Kidney epithelial cell (primary cell): Measurements from ENCODE around the gene WASL. TPM values are rescaled to one million over a fixed set of nuclear protein-coding genes. Genes with fewer than 3 reads are reported as not detected.

Source experiments
- DNase-seq: peaks from one replicate; pipeline ENCODE4 v3.0.0-alpha.2; 2010; ENCODE audit warnings: low read depth
- H3K27me3 ChIP-seq: 2 replicates; pipeline ENCODE4 v1.6.0; 2011; ENCODE audit warnings: low read length; ENCODE audit not compliant: control insufficient read depth, insufficient read depth
- H3K36me3 ChIP-seq: 2 replicates; pipeline ENCODE4 v1.5.1; 2011; ENCODE audit warnings: low read length; ENCODE audit not compliant: control insufficient read depth, insufficient read depth
- H3K4me3 ChIP-seq: 2 replicates; pipeline ENCODE4 v1.5.1; 2011; ENCODE audit warnings: low read depth, mild to moderate bottlenecking, control low read depth, low read length
- total RNA-seq: library from RNA; depleted of rRNA; stranded (reverse); fragments of >200 nt; gene quantifications from 2 replicates; pipeline ENCODE4 v1.2.3, GENCODE V29; 2015
- TF ChIP-seq, protein P1 (sequence below): IDR thresholded peaks from 2 replicates; pipeline ENCODE4 v1.5.1; 2011; ENCODE audit warnings: mild to moderate bottlenecking, moderate library complexity, low read length, control low read depth, inconsistent platforms; ENCODE audit not compliant: insufficient read depth, poor library complexity, severe bottlenecking

WASL gene
- total RNA-seq, 1 donor from 2014 or later, result 31.6 TPM

DNA sequence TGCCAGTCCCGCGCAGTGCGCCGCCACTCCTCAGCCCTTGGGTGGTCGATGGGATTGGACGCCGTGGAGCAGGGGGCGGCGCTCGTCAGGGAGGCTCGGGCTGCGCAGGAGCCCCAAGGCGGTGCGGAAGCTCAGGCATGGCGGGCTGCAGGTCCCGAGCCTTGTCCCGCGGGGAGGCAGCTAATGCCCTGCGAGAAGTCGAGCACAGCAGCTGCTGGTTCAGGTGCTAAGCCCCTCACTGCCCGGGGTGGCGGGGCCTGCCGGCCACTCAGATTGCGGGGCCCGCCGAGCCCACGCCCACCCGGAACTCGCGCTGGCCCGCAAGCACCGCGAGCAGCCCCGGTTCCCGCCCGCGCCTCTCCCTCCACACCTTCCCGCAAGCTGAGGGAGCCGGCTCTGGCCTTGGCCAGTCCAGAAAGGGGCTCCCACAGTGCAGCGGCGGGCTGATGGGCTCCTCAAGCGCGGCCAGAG lies 14.4 kb upstream of the WASL start:
- H3K27me3 ChIP-seq, result no peaks in the 10 kb centered on the region
- no peak for DNase-seq
- TF ChIP-seq, protein P1, sequence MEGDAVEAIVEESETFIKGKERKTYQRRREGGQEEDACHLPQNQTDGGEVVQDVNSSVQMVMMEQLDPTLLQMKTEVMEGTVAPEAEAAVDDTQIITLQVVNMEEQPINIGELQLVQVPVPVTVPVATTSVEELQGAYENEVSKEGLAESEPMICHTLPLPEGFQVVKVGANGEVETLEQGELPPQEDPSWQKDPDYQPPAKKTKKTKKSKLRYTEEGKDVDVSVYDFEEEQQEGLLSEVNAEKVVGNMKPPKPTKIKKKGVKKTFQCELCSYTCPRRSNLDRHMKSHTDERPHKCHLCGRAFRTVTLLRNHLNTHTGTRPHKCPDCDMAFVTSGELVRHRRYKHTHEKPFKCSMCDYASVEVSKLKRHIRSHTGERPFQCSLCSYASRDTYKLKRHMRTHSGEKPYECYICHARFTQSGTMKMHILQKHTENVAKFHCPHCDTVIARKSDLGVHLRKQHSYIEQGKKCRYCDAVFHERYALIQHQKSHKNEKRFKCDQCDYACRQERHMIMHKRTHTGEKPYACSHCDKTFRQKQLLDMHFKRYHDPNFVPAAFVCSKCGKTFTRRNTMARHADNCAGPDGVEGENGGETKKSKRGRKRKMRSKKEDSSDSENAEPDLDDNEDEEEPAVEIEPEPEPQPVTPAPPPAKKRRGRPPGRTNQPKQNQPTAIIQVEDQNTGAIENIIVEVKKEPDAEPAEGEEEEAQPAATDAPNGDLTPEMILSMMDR, result no peak
- no peaks in the 10 kb centered on the region for H3K36me3 ChIP-seq
- no peak overlapping the region for H3K4me3 ChIP-seq

DNA sequence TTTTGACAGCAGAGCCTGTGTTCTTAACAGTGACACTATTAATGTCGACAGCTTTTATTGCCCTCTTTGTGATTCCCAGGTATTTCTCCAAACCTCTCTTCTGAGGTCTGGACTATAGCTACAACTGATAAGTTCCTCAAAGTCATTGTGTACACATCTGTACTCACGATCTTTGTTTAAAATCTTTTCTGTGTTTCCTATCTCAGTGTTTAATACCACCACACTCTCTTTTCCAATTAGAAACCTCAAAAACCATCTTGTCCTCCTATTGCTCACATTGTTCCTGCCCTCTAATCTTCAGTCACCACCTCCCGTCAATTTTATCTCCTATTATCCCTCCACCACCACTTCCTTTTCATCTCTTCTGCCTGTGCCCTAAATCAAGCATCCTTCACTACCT lies 12.9 kb upstream of the WASL start:
- no peak for DNase-seq
- no peaks in the 10 kb centered on the region for H3K27me3 ChIP-seq
- no peak overlapping the region for H3K4me3 ChIP-seq
- no peaks in the 10 kb centered on the region for H3K36me3 ChIP-seq
- TF ChIP-seq, protein P1, result no peak

DNA sequence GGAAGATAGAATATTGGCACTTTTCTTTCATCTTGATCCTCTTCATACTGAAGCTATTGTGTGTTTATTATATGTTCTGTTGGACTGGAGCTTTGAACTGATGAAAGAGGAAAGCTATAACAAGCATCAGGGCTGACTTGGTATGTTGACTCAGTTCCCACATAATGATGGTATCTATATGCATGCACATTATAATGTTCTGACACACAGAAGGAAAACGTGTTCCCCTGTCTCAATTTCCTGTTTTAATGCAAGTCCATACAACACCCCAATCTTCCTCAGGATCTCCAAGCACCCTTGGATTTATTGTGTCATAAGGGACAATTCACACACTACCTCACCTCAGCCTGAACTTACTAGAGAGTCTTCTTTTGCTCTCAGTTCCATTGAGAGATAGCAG lies 8.3 kb upstream of the WASL start:
- Histone ChIP-seq H3K4me3 (no peak overlapping the region), H3K36me3 (no peaks in the 10 kb centered on the region), H3K27me3 (no peaks in the 10 kb centered on the region)
- TF ChIP-seq, protein P1, result no peak
- no peak for DNase-seq

DNA sequence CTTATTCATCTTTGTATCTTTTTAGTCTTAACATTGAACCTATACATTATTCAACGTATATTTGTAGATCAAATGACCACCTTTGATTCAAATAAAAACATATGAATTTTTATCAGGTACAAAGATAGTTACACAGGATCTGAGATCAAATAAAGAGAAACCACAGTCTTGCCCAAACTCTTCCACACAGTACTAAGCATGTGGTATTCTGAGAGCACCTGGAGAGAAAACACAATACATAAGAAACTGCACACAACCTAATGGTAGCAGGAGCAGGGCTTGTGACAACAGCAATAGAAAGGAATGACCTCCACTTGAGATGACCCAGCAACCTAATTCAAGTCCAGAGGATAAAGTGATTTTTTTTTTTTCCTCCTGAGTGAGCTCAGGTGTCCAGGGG lies 6.5 kb upstream of the WASL start:
- TF ChIP-seq, protein P1, result no peak
- H3K4me3 ChIP-seq, result no peak overlapping the region
- no peak for DNase-seq
- H3K27me3 ChIP-seq, result no peaks in the 10 kb centered on the region
- no peaks in the 10 kb centered on the region for H3K36me3 ChIP-seq

DNA sequence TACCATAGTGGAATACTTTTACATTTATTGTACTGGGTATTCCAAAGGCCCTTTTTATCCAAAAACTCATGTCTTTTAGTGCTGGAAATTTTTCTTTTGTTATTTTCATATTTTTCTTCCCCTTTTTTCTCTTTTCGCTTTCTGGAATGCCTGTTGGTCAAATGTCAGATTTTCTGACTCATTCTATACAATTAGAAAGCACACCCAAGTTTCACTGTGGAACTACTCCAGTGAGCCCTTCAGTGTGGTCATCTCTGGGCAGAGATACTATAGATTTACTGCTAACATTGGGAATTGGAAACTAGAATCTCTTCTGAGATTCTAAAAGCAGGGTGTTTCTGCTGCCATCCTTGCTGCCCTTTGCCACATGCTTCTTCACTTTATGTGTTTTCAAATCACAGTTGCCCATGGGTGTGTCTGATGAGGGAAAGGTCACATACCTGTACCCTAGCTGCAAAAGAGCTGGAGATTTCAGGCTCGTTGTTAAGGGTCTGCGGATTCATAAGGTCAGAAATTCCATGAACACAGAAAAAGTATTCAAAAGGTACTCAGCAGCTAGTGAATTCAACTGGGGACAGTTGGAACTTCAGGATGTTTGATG lies 5.6 kb upstream of the WASL start:
- H3K27me3 ChIP-seq, result no peaks in the 10 kb centered on the region
- TF ChIP-seq, protein P1, result no peak
- no peak for DNase-seq
- no peaks in the 10 kb centered on the region for H3K36me3 ChIP-seq
- no peak overlapping the region for H3K4me3 ChIP-seq

DNA sequence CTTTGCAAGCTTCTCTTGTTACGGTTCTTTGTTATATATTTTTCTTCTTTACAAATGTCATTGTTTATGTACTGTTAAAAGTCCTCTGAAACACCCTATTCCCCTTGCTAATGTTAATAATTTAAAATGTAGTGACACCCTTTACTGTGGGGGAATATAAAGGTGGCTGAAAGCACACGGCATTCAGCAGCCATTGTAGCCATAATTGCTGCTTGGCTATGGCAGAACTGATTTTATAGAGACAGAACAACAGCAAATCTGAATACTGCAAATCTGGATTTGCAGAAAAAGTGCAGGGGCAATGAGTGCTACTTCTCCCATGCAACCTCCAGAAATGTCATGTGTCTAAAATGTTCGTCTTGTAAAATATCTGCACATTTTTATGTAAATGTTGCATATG lies 3.7 kb upstream of the WASL start:
- no peak for DNase-seq

More for the DNA sequence above, 3.7 kb upstream of the WASL start:
- H3K27me3 ChIP-seq, result no peaks in the 10 kb centered on the region
- TF ChIP-seq, protein P1, result no peak
- H3K36me3 ChIP-seq, result no peaks in the 10 kb centered on the region
- no peak overlapping the region for H3K4me3 ChIP-seq
